Thyroid gland (tissue), 4 donors: ENCODE measurements around the gene INPP5B.

Experiments used
- POLR2A ChIP-seq, 2 donors: fragments of 450-650 bp; IDR thresholded peaks; one replicate each; pipeline ENCODE4 v1.6.1; 2017; ENCODE audit warnings: antibody characterized with exemption in 2 of 2, mild to moderate bottlenecking in 2 of 2, moderate library complexity in 1 of 2
- TF ChIP-seq, protein P1 (sequence below), 6 experiments: fragments of 200-600 bp in 3 of 6; fragments of 450-650 bp in 3 of 6; sonication (generic) in 3 of 6; IDR thresholded peaks; one replicate each; pipeline ENCODE4 v1.5.1; 2016 to 2019; ENCODE audit warnings: antibody characterized with exemption in 6 of 6, mild to moderate bottlenecking in 2 of 6, inconsistent platforms in 1 of 6, moderate library complexity in 1 of 6

GRCh38 chr1:37954316-37954971, 7.6 kb upstream of the INPP5B start:
- TF ChIP-seq, protein P1, sequence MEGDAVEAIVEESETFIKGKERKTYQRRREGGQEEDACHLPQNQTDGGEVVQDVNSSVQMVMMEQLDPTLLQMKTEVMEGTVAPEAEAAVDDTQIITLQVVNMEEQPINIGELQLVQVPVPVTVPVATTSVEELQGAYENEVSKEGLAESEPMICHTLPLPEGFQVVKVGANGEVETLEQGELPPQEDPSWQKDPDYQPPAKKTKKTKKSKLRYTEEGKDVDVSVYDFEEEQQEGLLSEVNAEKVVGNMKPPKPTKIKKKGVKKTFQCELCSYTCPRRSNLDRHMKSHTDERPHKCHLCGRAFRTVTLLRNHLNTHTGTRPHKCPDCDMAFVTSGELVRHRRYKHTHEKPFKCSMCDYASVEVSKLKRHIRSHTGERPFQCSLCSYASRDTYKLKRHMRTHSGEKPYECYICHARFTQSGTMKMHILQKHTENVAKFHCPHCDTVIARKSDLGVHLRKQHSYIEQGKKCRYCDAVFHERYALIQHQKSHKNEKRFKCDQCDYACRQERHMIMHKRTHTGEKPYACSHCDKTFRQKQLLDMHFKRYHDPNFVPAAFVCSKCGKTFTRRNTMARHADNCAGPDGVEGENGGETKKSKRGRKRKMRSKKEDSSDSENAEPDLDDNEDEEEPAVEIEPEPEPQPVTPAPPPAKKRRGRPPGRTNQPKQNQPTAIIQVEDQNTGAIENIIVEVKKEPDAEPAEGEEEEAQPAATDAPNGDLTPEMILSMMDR (IDR thresholded peaks at IDR 0.05), result no peak
- TF ChIP-seq POLR2A (IDR thresholded peaks at IDR 0.05), result no peak
